GM19099 (cell line): Measurements from ENCODE around the gene NKX2-2.

ENCODE experiments used
- POLR2A ChIP-seq: IDR thresholded peaks from 3 replicates; pipeline ENCODE4 v1.6.1; 2011; ENCODE audit warnings: low read depth; ENCODE audit not compliant: insufficient read length; ENCODE audit errors: extremely low read depth

NKX2-2 gene

GRCh38 chr20:21514553-21515251 is 838 bp upstream of the NKX2-2 start:
- TF ChIP-seq POLR2A = no peak

GRCh38 chr20:21513181-21513663 is 642 bp downstream of the NKX2-2 start:
- no peak for TF ChIP-seq POLR2A

GRCh38 chr20:21512634-21513180 is 1.2 kb downstream of the NKX2-2 start:
- TF ChIP-seq POLR2A = no peak

GRCh38 chr20:21511850-21512633 is 1.8 kb downstream of the NKX2-2 start:
- no peak for TF ChIP-seq POLR2A

- TF ChIP-seq POLR2A = no peak
Measured at GRCh38 chr20:21511485-21511849, 2.4 kb downstream of the NKX2-2 start.

GRCh38 chr20:21510414-21511384 is 3.2 kb downstream of the NKX2-2 start:
- no peak for TF ChIP-seq POLR2A

GRCh38 chr20:21509597-21510371 is 4.1 kb downstream of the NKX2-2 start:
- TF ChIP-seq POLR2A = no peak

- TF ChIP-seq POLR2A = no peak
Measured at GRCh38 chr20:21509079-21509596, 4.7 kb downstream of the NKX2-2 start.

- no peak for TF ChIP-seq POLR2A
Measured at GRCh38 chr20:21508230-21509078, 5.4 kb downstream of the NKX2-2 start.

GRCh38 chr20:21507400-21508229 is 6.2 kb downstream of the NKX2-2 start:
- TF ChIP-seq POLR2A = no peak

GRCh38 chr20:21505810-21506530 is 7.9 kb downstream of the NKX2-2 start:
- TF ChIP-seq POLR2A = no peak
